ENCODE data around the gene DPY19L3. TPM values are rescaled to one million over a fixed set of nuclear protein-coding genes. Genes with fewer than 3 reads are reported as not detected.
A peak's percentile ranks its signal among the peaks of the same experiment; 100 is the strongest.

The DPY19L3 gene
- total and polyA plus RNA-seq, 2 of the 4 experiments (the other 2 are of a cell fraction), result 29.6 to 36.5 TPM

DNA sequence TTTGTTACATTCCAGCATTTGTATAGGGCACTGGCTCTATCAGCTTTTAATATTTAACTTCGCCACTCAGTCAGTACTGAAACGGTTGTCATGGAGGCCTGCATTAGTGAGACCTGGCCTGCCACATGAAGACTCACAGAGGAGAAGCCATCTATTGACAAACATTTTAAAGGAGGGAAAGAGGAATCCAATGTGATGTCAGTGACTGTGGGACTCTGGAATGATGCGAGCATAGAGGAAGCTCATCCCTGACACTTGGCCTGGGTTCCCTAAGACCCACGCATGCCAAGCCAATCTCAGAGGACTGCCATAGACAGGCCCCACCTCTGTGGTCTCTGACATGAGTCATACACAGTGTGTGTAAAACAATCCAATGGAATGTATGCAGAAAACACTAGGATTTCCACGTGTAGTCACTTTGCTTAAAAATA, 7.9 kb upstream of the DPY19L3 start:
- no peak overlapping the region for H3K14ac ChIP-seq (replicated peaks; ENCODE audit: low read depth, low read length)
- ChIA-PET POLR2A (ENCODE audit: unreplicated experiment) (no interaction called here), CTCF (interaction anchor here (1.3 kb wide), 1 partner anchor 10 kb away, joined by 4 read pairs; no protein-coding TSS in a partner anchor)
- no CpG with 5 or more reads among the region's 5 CpGs for WGBS, 2 experiments (ENCODE audit: extremely low coverage in 2 of 2, insufficient read length in 1 of 2)
- peaks cover 2% of the 10 kb centered on the region; the same call in 1 of the 2 replicates for H3K36me3 ChIP-seq (ENCODE audit: control insufficient read depth, insufficient read depth, low read length)
- no peak overlapping the region for H4K8ac ChIP-seq (ENCODE audit: low read depth in 2 of 2, low read length in 2 of 2)
- H3K18ac ChIP-seq (ENCODE audit: low read depth, low read length), result no peak overlapping the region
- H3K23ac ChIP-seq (ENCODE audit: low read depth, low read length), result no peak overlapping the region
- H4K5ac ChIP-seq (ENCODE audit: low read depth, low read length), result no peak overlapping the region
- in situ Hi-C loops (cut with MboI; ENCODE audit: low sequenced_read_pairs), result no loop called here
- H3K27me3 ChIP-seq (ENCODE audit: control insufficient read depth, insufficient read depth, low read length), result no peaks in the 10 kb centered on the region
- H4K20me1 ChIP-seq (ENCODE audit: insufficient read depth, low read length), result no peaks in the 10 kb centered on the region
- no TSS peak for BruUV-seq (replicated peaks)
- no peak overlapping the region for H3K56ac ChIP-seq (ENCODE audit: extremely low read depth, insufficient read depth, low read length)
- H3K79me1 ChIP-seq (ENCODE audit: low read depth in 1 of 2, low read length in 2 of 2), result peaks cover 5 to 7% of the 10 kb centered on the region in 2 experiments; a peak in 1 of 4 replicates
- dilution Hi-C loops (cut with HindIII; ENCODE audit: low sequenced_read_pairs, unreplicated experiment), result no loop called here
- H2AK9ac ChIP-seq (replicated peaks; ENCODE audit: low read depth, low read length, poor library complexity), result no peak overlapping the region
- H2BK15ac ChIP-seq (ENCODE audit: low read depth, low read length), result no peak overlapping the region
- no peaks in the 10 kb centered on the region for H3K9me1 ChIP-seq (ENCODE audit: insufficient read depth, low read length)
- TF ChIP-seq BHLHE40 (IDR thresholded peaks at IDR 0.05; ENCODE audit: low read depth, low read length), result peak; percentile 28; the same call in 1 of the 2 replicates
- 0 out of 2 replicates have a peak, but pooled peaks have one; percentile 46 for TF ChIP-seq FOS (IDR thresholded peaks at IDR 0.05; ENCODE audit: low read depth, low read length)
- no peak for TF ChIP-seq RAD21 (IDR thresholded peaks at IDR 0.05; ENCODE audit: low read length)
- TF ChIP-seq CHD1 (IDR thresholded peaks at IDR 0.05; ENCODE audit: low read depth, low read length), result no peak
- TF ChIP-seq MXI1 (IDR thresholded peaks at IDR 0.05; ENCODE audit: borderline replicate concordance, low read depth, low read length), result 0 out of 2 replicates have a peak, but pooled peaks have one; percentile 43
- no peak for TF ChIP-seq POLR2A (IDR thresholded peaks at IDR 0.05; ENCODE audit: low read depth, low read length)
- no peak overlapping the region for H2AK5ac ChIP-seq (ENCODE audit: low read depth, low read length)
- H4K91ac ChIP-seq (ENCODE audit: insufficient read depth, low read depth, low read length), result no peak overlapping the region
- H3K4me3 ChIP-seq (ENCODE audit: insufficient read depth, low read depth, low read length), result no peak overlapping the region
- no peak overlapping the region for H3K9ac ChIP-seq (ENCODE audit: low read depth, low read length)
- ATAC-seq (ENCODE audit: low read depth), result peak; percentile 97
- H3K4me1 ChIP-seq (ENCODE audit: control insufficient read depth, insufficient read depth, low read length), result peaks cover 5% of the 10 kb centered on the region
- no peak overlapping the region for H2BK5ac ChIP-seq (ENCODE audit: low read depth, low read length, poor library complexity, severe bottlenecking)
- peak; percentile 88 for DNase-seq
- no peak overlapping the region for H2BK20ac ChIP-seq (ENCODE audit: low read depth, low read length)
- no peak overlapping the region for H3K4ac ChIP-seq (ENCODE audit: low read depth, low read length)
- H2AFZ ChIP-seq (replicated peaks; ENCODE audit: low read length, poor library complexity), result no peak overlapping the region
- no peak overlapping the region for H2BK120ac ChIP-seq (ENCODE audit: low read depth, low read length)
- intact Hi-C loops (cut with micrococcal nuclease), result no loop called here
- no peak overlapping the region for H3K4me2 ChIP-seq (ENCODE audit: low read depth, low read length)
- no peaks in the 10 kb centered on the region for H3K9me3 ChIP-seq (ENCODE audit: control insufficient read depth, insufficient read depth, low read length)
- H3K27ac ChIP-seq (ENCODE audit: insufficient read depth, low read length), result no peak overlapping the region

Measured in IMR-90 (cell line).